Measurements from ENCODE around the gene PRKCD. TPM values are rescaled to one million over a fixed set of nuclear protein-coding genes. Genes with fewer than 3 reads are reported as not detected.

PRKCD gene
- total and polyA plus RNA-seq, 9 of the 15 experiments (the other 6 are each of a cell fraction or from before 2014, with no cell fraction given), result 2.5 to 19.5 (median 6.1) TPM

DNA sequence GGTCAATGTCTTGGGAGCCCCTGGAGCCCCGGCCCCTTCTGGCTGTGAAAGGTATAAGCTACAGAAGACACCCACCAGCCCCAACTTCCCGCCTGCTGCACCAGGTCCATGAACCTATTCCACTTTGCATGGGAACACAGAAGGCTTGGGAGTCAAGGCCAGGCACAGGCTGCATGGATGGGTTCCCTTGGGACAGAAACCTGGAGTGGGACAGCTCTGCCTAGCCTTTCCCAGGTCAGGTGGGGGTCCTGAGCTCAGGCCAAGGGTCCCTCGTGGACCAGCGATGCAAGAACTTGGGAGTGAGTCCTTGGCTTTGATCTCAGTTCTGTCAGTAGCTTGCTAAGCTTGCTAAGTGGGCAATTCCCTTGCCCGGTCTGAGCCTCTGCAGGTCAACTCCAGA, 69.8 kb downstream of the PRKCD start:
- FAIRE-seq (no peak), ATAC-seq (no peak), DNase-seq (ENCODE audit: extremely low read depth in 1 of 4, low spot score in 3 of 4) (peak in 1 of 4 experiments; percentile 5)
- 97% methylated on average over 4 of the region's 5 CpGs for WGBS (ENCODE audit: insufficient coverage, low coverage, missing lambda C conversion rate)
- H3K4me1 ChIP-seq (replicated peaks in 1 of 2; ENCODE audit: control insufficient read depth in 2 of 2, insufficient read depth in 2 of 2, low read length in 2 of 2), result peaks cover under 1 to 9% of the 10 kb centered on the region in 2 experiments; a peak in 3 of 5 replicates
- no peaks in the 10 kb centered on the region for H3K27me3 ChIP-seq (ENCODE audit: control insufficient read depth in 2 of 2, insufficient read depth in 2 of 2, low read length in 2 of 2)
- H3K27ac ChIP-seq (ENCODE audit: extremely low read depth, low read depth, low read length), result no peak overlapping the region
- BruUV-seq (replicated peaks), result no TSS peak
- no peaks in the 10 kb centered on the region for H3K9me3 ChIP-seq (replicated peaks; ENCODE audit: control insufficient read depth, insufficient read depth, low read depth, low read length)
- no peaks in the 10 kb centered on the region for H4K20me1 ChIP-seq (replicated peaks; ENCODE audit: control insufficient read depth, insufficient read depth, low read length)
- no peak for TF ChIP-seq PML (IDR thresholded peaks at IDR 0.05; ENCODE audit: low read length)
- TF ChIP-seq ZNF696 (CRISPR knock-in tag; conservative IDR thresholded peaks at IDR 0.05), result no peak
- no peak for TF ChIP-seq GATAD2B (IDR thresholded peaks at IDR 0.05; ENCODE audit: borderline replicate concordance)
- no peak for TF ChIP-seq KLF16 (IDR thresholded peaks at IDR 0.05)
- POLR2A ChIA-PET, result interaction anchor here (0.6 kb wide), 1 partner anchor 904 kb away, joined by 3 read pairs; no protein-coding TSS in a partner anchor
- H2AFZ ChIP-seq (ENCODE audit: low read depth, low read length), result no peak overlapping the region
- in situ Hi-C loops (cut with MboI) (no loop called here), intact Hi-C loops (cut with micrococcal nuclease) (no loop called here)
- H3K9ac ChIP-seq (ENCODE audit: insufficient read depth in 1 of 2, low read depth in 2 of 2, low read length in 2 of 2), result no peak overlapping the region
- no peak overlapping the region for H3K4me3 ChIP-seq
- no peaks in the 10 kb centered on the region for H3K9me1 ChIP-seq (ENCODE audit: control insufficient read depth, insufficient read depth, low read length)
- CTCF ChIA-PET (ENCODE audit: low intra/inter-chr PET ratio), result no interaction called here
- no peaks in the 10 kb centered on the region; the same call in 2 of the 3 replicates for H3K79me2 ChIP-seq (ENCODE audit: control insufficient read depth, insufficient read depth, low read length)
- no peak overlapping the region for H3K4me2 ChIP-seq (ENCODE audit: insufficient read depth, low read length)
- H3K36me3 ChIP-seq (ENCODE audit: control insufficient read depth, insufficient read depth, low read length), result peaks cover 99% of the 10 kb centered on the region

- FAIRE-seq, result no peak
- H3K9me3 ChIP-seq (replicated peaks; ENCODE audit: control insufficient read depth, insufficient read depth, low read depth, low read length), result no peaks in the 10 kb centered on the region
- no peak overlapping the region for H3K4me2 ChIP-seq (ENCODE audit: insufficient read depth, low read length)
- no peak overlapping the region for H2AFZ ChIP-seq (ENCODE audit: low read depth, low read length)
- CTCF ChIA-PET (ENCODE audit: low intra/inter-chr PET ratio), result no interaction called here
- in situ Hi-C loops (cut with MboI), result no loop called here
- ATAC-seq, result no peak
- no peaks in the 10 kb centered on the region for H3K27me3 ChIP-seq (ENCODE audit: control insufficient read depth in 2 of 2, insufficient read depth in 2 of 2, low read length in 2 of 2)
- peak in 1 of 4 experiments; percentile 7 for DNase-seq (ENCODE audit: extremely low read depth in 1 of 4, low spot score in 3 of 4)
- H3K79me2 ChIP-seq (ENCODE audit: control insufficient read depth, insufficient read depth, low read length), result no peaks in the 10 kb centered on the region; the same call in 2 of the 3 replicates
- no TSS peak for BruUV-seq (replicated peaks)
- 96% methylated on average over 8 of the region's 13 CpGs for WGBS (ENCODE audit: insufficient coverage, low coverage, missing lambda C conversion rate)
- H3K9ac ChIP-seq (ENCODE audit: insufficient read depth in 1 of 2, low read depth in 2 of 2, low read length in 2 of 2), result no peak overlapping the region; a peak in 1 of 4 replicates
- intact Hi-C loops (cut with micrococcal nuclease), result no loop called here
- no peak overlapping the region for H3K4me3 ChIP-seq
- H3K9me1 ChIP-seq (ENCODE audit: control insufficient read depth, insufficient read depth, low read length), result no peaks in the 10 kb centered on the region
- peaks cover 11 to 19% of the 10 kb centered on the region in 2 experiments for H3K4me1 ChIP-seq (replicated peaks in 1 of 2; ENCODE audit: control insufficient read depth in 2 of 2, insufficient read depth in 2 of 2, low read length in 2 of 2)
- POLR2A ChIA-PET, result interaction anchor here (0.6 kb wide), 1 partner anchor 905 kb away, joined by 3 read pairs; no protein-coding TSS in a partner anchor
- H4K20me1 ChIP-seq (replicated peaks; ENCODE audit: control insufficient read depth, insufficient read depth, low read length), result no peaks in the 10 kb centered on the region
- peaks cover 99% of the 10 kb centered on the region for H3K36me3 ChIP-seq (ENCODE audit: control insufficient read depth, insufficient read depth, low read length)
- no peak overlapping the region for H3K27ac ChIP-seq (ENCODE audit: extremely low read depth, low read depth, low read length)
- TF ChIP-seq, protein P1, sequence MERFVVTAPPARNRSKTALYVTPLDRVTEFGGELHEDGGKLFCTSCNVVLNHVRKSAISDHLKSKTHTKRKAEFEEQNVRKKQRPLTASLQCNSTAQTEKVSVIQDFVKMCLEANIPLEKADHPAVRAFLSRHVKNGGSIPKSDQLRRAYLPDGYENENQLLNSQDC (CRISPR knock-in tag; IDR thresholded peaks at IDR 0.05), result no peak
- TF ChIP-seq ZNF766 (CRISPR knock-in tag; conservative IDR thresholded peaks at IDR 0.05), result no peak
- TF ChIP-seq PBX2 (CRISPR knock-in tag; IDR thresholded peaks at IDR 0.05; ENCODE audit: low read depth), result no peak
- TF ChIP-seq PBX2 (tag; conservative IDR thresholded peaks at IDR 0.05; ENCODE audit: low read depth), result no peak
- no peak for TF ChIP-seq MEF2D (tag; conservative IDR thresholded peaks at IDR 0.05; ENCODE audit: low read depth)
- no peak for TF ChIP-seq MAX (CRISPR knock-in tag; IDR thresholded peaks at IDR 0.05)
Measured at GRCh38 chr3:53231532-53232511, 70.8 kb downstream of the PRKCD start.
